GM12873 (cell line): Measurements from ENCODE around the gene STRADA.

ENCODE experiments used
- TF ChIP-seq, protein P1 (sequence below): IDR thresholded peaks from 2 replicates; pipeline ENCODE4 v1.5.1; 2012; ENCODE audit warnings: low read depth, mild to moderate bottlenecking, moderate library complexity, low read length, control low read depth; ENCODE audit not compliant: insufficient read depth; ENCODE audit errors: missing control alignments

The STRADA gene

DNA sequence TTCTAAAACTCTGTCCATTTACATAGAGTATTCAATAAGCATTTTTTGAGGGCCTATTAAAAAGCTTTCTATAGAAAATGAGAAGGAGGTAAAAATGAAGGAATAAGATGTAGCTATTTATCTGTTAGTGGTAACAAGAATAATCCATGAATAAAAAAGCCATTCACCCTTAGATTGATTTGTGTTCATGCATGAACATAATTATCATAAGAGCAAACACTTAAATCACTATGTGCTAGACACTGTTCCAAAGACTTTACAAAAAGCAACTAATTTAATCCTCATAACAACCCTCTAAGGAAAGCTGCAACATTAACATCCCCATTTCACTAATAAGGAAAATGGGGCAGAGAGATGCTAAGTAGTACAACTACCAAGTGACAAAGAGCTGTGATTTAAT is 25.2 kb upstream of the STRADA start:
- TF ChIP-seq, protein P1, sequence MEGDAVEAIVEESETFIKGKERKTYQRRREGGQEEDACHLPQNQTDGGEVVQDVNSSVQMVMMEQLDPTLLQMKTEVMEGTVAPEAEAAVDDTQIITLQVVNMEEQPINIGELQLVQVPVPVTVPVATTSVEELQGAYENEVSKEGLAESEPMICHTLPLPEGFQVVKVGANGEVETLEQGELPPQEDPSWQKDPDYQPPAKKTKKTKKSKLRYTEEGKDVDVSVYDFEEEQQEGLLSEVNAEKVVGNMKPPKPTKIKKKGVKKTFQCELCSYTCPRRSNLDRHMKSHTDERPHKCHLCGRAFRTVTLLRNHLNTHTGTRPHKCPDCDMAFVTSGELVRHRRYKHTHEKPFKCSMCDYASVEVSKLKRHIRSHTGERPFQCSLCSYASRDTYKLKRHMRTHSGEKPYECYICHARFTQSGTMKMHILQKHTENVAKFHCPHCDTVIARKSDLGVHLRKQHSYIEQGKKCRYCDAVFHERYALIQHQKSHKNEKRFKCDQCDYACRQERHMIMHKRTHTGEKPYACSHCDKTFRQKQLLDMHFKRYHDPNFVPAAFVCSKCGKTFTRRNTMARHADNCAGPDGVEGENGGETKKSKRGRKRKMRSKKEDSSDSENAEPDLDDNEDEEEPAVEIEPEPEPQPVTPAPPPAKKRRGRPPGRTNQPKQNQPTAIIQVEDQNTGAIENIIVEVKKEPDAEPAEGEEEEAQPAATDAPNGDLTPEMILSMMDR = no peak

GRCh38 chr17:63764716-63765115 is 23.1 kb upstream of the STRADA start:
- TF ChIP-seq, protein P1 = no peak

- TF ChIP-seq, protein P1 = no peak
These were observed 20.8 kb upstream of the STRADA start for GRCh38 chr17:63762161-63763078.

- TF ChIP-seq, protein P1 = no peak
These were observed 19.4 kb upstream of the STRADA start for GRCh38 chr17:63760771-63761539.

- TF ChIP-seq, protein P1 = no peak
These were observed 16.8 kb upstream of the STRADA start for GRCh38 chr17:63758428-63758827.

DNA sequence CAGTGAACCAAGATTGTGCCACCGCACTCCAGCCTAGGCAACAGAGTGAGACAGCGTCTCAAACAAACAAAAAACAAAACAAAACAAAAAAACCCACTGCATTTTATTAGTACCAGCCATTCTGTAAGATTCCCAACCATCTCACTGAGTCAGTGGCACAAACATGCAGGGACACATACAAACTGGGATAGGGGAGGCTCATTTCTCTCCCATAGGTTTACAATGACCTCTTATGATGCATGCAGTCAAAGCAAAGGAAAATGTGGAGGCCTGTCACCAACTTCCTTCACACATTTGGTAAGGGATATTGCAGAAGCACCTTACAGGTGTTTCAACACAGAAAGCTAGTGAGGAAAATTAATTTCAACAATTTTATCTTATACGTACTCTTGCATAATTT is 12.4 kb upstream of the STRADA start:
- TF ChIP-seq, protein P1 = no peak

- TF ChIP-seq, protein P1 = no peak
These were observed 11.6 kb upstream of the STRADA start for GRCh38 chr17:63753215-63753614.
